GM23248 (cell line): ENCODE results near the gene CCBE1.

Source experiments
- EZH2 ChIP-seq: fragments of 200-600 bp; sonication (generic); IDR thresholded peaks from 2 replicates; pipeline ENCODE4 v1.6.1; 2018; ENCODE audit warnings: antibody characterized with exemption, mild to moderate bottlenecking; ENCODE audit not compliant: insufficient read depth, poor library complexity, severe bottlenecking
- EZH2phosphoT487 ChIP-seq: fragments of 200-600 bp; sonication (generic); IDR thresholded peaks from 2 replicates; pipeline ENCODE4 v1.6.1; 2018; ENCODE audit warnings: antibody characterized with exemption, moderate library complexity, mild to moderate bottlenecking, low read depth; ENCODE audit not compliant: insufficient read depth

GRCh38 chr18:59735269-59735860 lies 38.1 kb upstream of the CCBE1 start:
- TF ChIP-seq EZH2 (no peak), EZH2phosphoT487 (no peak)
